CD4-positive, alpha-beta T cell treated with Interferon alpha-2 for 1 hour (primary cell): ENCODE results near the gene OR4C11.

Experiments
- DNase-seq, 2 donors: peaks; one replicate each; pipeline ENCODE4 v3.0.0-alpha.2; 2020 to 2022

OR4C11 gene

GRCh38 chr11:55607545-55607944 lies at the start of gene OR4C11:
OR4C11 (minus strand) TSS chr11:55607645; CDS start chr11:55604373, 3,272 bp downstream.
- no peak for DNase-seq

- DNase-seq: no peak
Observed at GRCh38 chr11:55655096-55655495, 47.7 kb upstream of the OR4C11 start.

DNA sequence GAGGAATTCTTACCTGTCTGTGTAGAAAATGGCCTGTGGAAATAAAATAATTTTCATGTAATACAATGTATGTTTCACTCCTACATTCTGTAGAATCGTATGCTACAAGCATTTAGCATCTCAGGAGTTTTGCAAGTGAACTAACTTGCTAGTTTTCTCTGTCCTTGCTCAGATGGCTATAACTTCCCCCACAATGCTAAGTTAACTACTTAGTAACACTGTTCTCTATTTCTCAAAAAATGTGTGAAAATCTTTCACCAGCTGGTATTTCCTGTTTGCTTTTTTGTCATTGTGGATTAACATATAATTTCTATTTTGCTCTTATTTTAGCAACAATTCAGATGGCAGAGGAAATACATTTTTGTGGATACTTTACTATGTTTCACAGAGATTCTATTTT lies 45.1 kb upstream of the OR4C11 start:
- DNase-seq: no peak

- DNase-seq: no peak
Observed at GRCh38 chr11:55648027-55648426, 40.6 kb upstream of the OR4C11 start, which contains the start of gene OR4S2. OR4S2 (plus strand) TSS chr11:55648327; CDS start chr11:55650904, 2,577 bp downstream.

- no peak for DNase-seq
Observed at GRCh38 chr11:55634813-55635212, 27.4 kb upstream of the OR4C11 start, which contains the start of gene OR4P4. OR4P4 (plus strand) TSS chr11:55635113.

- no peak for DNase-seq
Observed at GRCh38 chr11:55624531-55624930, 17.1 kb upstream of the OR4C11 start.

DNA sequence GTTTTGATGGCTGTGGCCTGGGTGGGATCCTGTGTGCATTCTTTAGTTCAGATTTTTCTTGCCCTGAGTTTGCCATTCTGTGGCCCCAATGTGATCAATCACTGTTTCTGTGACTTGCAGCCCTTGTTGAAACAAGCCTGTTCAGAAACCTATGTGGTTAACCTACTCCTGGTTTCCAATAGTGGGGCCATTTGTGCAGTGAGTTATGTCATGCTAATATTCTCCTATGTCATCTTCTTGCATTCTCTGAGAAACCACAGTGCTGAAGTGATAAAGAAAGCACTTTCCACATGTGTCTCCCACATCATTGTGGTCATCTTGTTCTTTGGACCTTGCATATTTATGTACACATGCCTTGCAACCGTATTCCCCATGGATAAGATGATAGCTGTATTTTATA lies 34.9 kb downstream of the OR4C11 start:
- DNase-seq: no peak

- no peak for DNase-seq
Observed at GRCh38 chr11:55571828-55572227, 35.6 kb downstream of the OR4C11 start, which contains the start of gene OR4C16. OR4C16 (plus strand) TSS chr11:55572128; CDS start chr11:55572128, 0 bp downstream.

DNA sequence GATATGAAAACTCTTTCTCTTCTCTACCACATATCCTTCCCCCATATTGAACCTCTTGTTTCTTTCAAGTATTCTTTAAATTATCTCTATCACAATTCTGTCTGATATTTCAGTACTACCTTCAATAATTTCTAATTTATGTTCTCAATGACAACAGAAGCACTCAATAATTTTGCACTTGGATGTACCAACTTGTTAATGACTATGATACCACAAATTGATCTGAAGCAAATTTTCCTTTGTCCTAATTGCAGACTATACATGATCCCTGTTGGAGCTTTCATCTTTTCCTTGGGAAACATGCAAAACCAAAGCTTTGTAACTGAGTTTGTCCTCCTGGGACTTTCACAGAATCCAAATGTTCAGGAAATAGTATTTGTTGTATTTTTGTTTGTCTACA lies 53.3 kb downstream of the OR4C11 start, which contains the start of gene OR4C15:
OR4C15 (plus strand) TSS at position 301 of the 400 bp plus-strand sequence; CDS start at position 301, 0 bp downstream.
- no peak for DNase-seq
